ENCODE measurements around the gene SPSB2. TPM values are rescaled to one million over a fixed set of nuclear protein-coding genes. Genes with fewer than 3 reads are reported as not detected.
A peak's percentile ranks its signal among the peaks of the same experiment; 100 is the strongest.

SPSB2 gene
- polyA plus RNA-seq, 4 donors, result 9.7 to 22.5 (median 12.7) TPM

GRCh38 chr12:6853626-6854025, 19.5 kb downstream of the SPSB2 start:
- H3K36me3 ChIP-seq (ENCODE audit: control insufficient read depth in 3 of 3, insufficient read depth in 2 of 3, low read depth in 1 of 3, low read length in 3 of 3), result peaks cover 6 to 55% (median 10%) of the 10 kb centered on the region in 3 donors
- no peak for FAIRE-seq
- WGBS, 3 donors, result 34 to 75% (median 54%) methylated on average over 1 of the region's 1 CpG
- peaks cover 0 to 27% (median 5%) of the 10 kb centered on the region in 3 donors for H3K4me1 ChIP-seq (ENCODE audit: control insufficient read depth in 3 of 3, insufficient read depth in 2 of 3, low read depth in 1 of 3, low read length in 2 of 3)
- H3K27me3 ChIP-seq (ENCODE audit: control insufficient read depth in 3 of 3, insufficient read depth in 3 of 3, low read length in 3 of 3), result no peaks in the 10 kb centered on the region
- peak overlapping the region in 1 of 3 donors; percentile 72 for H3K27ac ChIP-seq (ENCODE audit: low read depth in 1 of 3, low read length in 2 of 3)
- no peaks in the 10 kb centered on the region for H3K9me3 ChIP-seq (ENCODE audit: control insufficient read depth in 2 of 2, insufficient read depth in 1 of 2, low read depth in 1 of 2, low read length in 1 of 2)
- DNase-seq, result no peak
- no peak overlapping the region for H3K4me3 ChIP-seq (ENCODE audit: low read depth in 1 of 3, low read length in 3 of 3)

- H3K9me3 ChIP-seq (ENCODE audit: control insufficient read depth in 2 of 2, insufficient read depth in 1 of 2, low read depth in 1 of 2, low read length in 1 of 2), result no peaks in the 10 kb centered on the region
- peak overlapping the region in 2 of 3 donors; percentile 47 to 72 for H3K27ac ChIP-seq (ENCODE audit: low read depth in 1 of 3, low read length in 2 of 3)
- no peak for FAIRE-seq
- peak overlapping the region; percentile 37 to 72 (median 54) for H3K4me3 ChIP-seq (ENCODE audit: low read depth in 1 of 3, low read length in 3 of 3)
- peak in 1 of 2 donors; percentile 71 for DNase-seq
- peaks cover 0 to 27% (median 5%) of the 10 kb centered on the region in 3 donors for H3K4me1 ChIP-seq (ENCODE audit: control insufficient read depth in 3 of 3, insufficient read depth in 2 of 3, low read depth in 1 of 3, low read length in 2 of 3)
- no peaks in the 10 kb centered on the region for H3K27me3 ChIP-seq (ENCODE audit: control insufficient read depth in 3 of 3, insufficient read depth in 3 of 3, low read length in 3 of 3)
- peaks cover 3 to 55% (median 9%) of the 10 kb centered on the region in 3 donors for H3K36me3 ChIP-seq (ENCODE audit: control insufficient read depth in 3 of 3, insufficient read depth in 2 of 3, low read depth in 1 of 3, low read length in 3 of 3)
- 1 to 2% (median 2%) methylated on average over 17 to 18 of the region's 18 CpGs for WGBS, 3 donors
These were observed 20.3 kb downstream of the SPSB2 start for GRCh38 chr12:6852651-6853354.

GRCh38 chr12:6851921-6852650, 21.0 kb downstream of the SPSB2 start, which contains the start of gene USP5:
Gene USP5 (plus strand): TSS chr12:6852150. CDS start chr12:6852180, 30 bp downstream.
- FAIRE-seq (peak; percentile 30), DNase-seq (peak; percentile 100)
- Histone ChIP-seq H3K4me3 (ENCODE audit: low read depth in 1 of 3, low read length in 3 of 3) (peak within 1 kb of the TSS; percentile 54 to 72 (median 55)), H3K27ac (ENCODE audit: low read depth in 1 of 3, low read length in 2 of 3) (peak within 1 kb of the TSS; percentile 92 to 99 (median 95)), H3K4me1 (ENCODE audit: control insufficient read depth in 3 of 3, insufficient read depth in 2 of 3, low read depth in 1 of 3, low read length in 2 of 3) (peaks cover 0 to 27% (median 5%) of the 10 kb centered on the region in 3 donors), H3K9me3 (ENCODE audit: control insufficient read depth in 2 of 2, insufficient read depth in 1 of 2, low read depth in 1 of 2, low read length in 1 of 2) (no peaks in the 10 kb centered on the region), H3K36me3 (ENCODE audit: control insufficient read depth in 3 of 3, insufficient read depth in 2 of 3, low read depth in 1 of 3, low read length in 3 of 3) (peaks cover 3 to 57% (median 5%) of the 10 kb centered on the region in 3 donors), H3K27me3 (ENCODE audit: control insufficient read depth in 3 of 3, insufficient read depth in 3 of 3, low read length in 3 of 3) (no peaks in the 10 kb centered on the region)
- 0% methylated on average over 65 of the region's 65 CpGs for WGBS, 3 donors

GRCh38 chr12:6851153-6851920, 21.8 kb downstream of the SPSB2 start, which contains the start of gene CDCA3:
Gene CDCA3 (minus strand): TSS chr12:6851286. CDS start chr12:6850952, 334 bp downstream.
- H3K27me3 ChIP-seq (ENCODE audit: control insufficient read depth in 3 of 3, insufficient read depth in 3 of 3, low read length in 3 of 3), result no peaks in the 10 kb centered on the region

GRCh38 chr12:6850796-6851152, 22.3 kb downstream of the SPSB2 start:
- no peaks in the 10 kb centered on the region for H3K27me3 ChIP-seq (ENCODE audit: control insufficient read depth in 3 of 3, insufficient read depth in 3 of 3, low read length in 3 of 3)
- WGBS, 3 donors, result 7 to 25% (median 19%) methylated on average over 16 of the region's 16 CpGs
- H3K27ac ChIP-seq (ENCODE audit: low read depth in 1 of 3, low read length in 2 of 3), result peak overlapping the region; percentile 52 to 99 (median 95)
- H3K4me3 ChIP-seq (ENCODE audit: low read depth in 1 of 3, low read length in 3 of 3), result peak overlapping the region in 2 of 3 donors; percentile 58 to 72
- no peaks in the 10 kb centered on the region for H3K9me3 ChIP-seq (ENCODE audit: control insufficient read depth in 2 of 2, insufficient read depth in 1 of 2, low read depth in 1 of 2, low read length in 1 of 2)
- H3K36me3 ChIP-seq (ENCODE audit: control insufficient read depth in 3 of 3, insufficient read depth in 2 of 3, low read depth in 1 of 3, low read length in 3 of 3), result peaks cover 2 to 57% (median 3%) of the 10 kb centered on the region in 3 donors
- peak; percentile 94 to 98 for DNase-seq
- H3K4me1 ChIP-seq (ENCODE audit: control insufficient read depth in 3 of 3, insufficient read depth in 2 of 3, low read depth in 1 of 3, low read length in 2 of 3), result peaks cover 0 to 27% (median 5%) of the 10 kb centered on the region in 3 donors
- no peak for FAIRE-seq

More at GRCh38 chr12:6851153-6851920, 21.8 kb downstream of the SPSB2 start, which contains the start of gene CDCA3:
- DNase-seq, result peak; percentile 97 to 100
- H3K27ac ChIP-seq (ENCODE audit: low read depth in 1 of 3, low read length in 2 of 3), result peak within 1 kb of the TSS; percentile 92 to 99 (median 95)
- H3K9me3 ChIP-seq (ENCODE audit: control insufficient read depth in 2 of 2, insufficient read depth in 1 of 2, low read depth in 1 of 2, low read length in 1 of 2), result no peaks in the 10 kb centered on the region
- FAIRE-seq, result peak; percentile 51
- peaks cover 0 to 27% (median 5%) of the 10 kb centered on the region in 3 donors for H3K4me1 ChIP-seq (ENCODE audit: control insufficient read depth in 3 of 3, insufficient read depth in 2 of 3, low read depth in 1 of 3, low read length in 2 of 3)
- H3K36me3 ChIP-seq (ENCODE audit: control insufficient read depth in 3 of 3, insufficient read depth in 2 of 3, low read depth in 1 of 3, low read length in 3 of 3), result peaks cover 3 to 57% (median 3%) of the 10 kb centered on the region in 3 donors
- 0 to 1% (median 0%) methylated on average over 37 of the region's 37 CpGs for WGBS, 3 donors
- peak within 1 kb of the TSS; percentile 55 to 72 (median 58) for H3K4me3 ChIP-seq (ENCODE audit: low read depth in 1 of 3, low read length in 3 of 3)

GRCh38 chr12:6849976-6850560, 23.0 kb downstream of the SPSB2 start:
- H3K27ac ChIP-seq (ENCODE audit: low read depth in 1 of 3, low read length in 2 of 3), result peak overlapping the region; percentile 52 to 99 (median 68)

GRCh38 chr12:6849427-6849826, 23.7 kb downstream of the SPSB2 start:
- WGBS, 3 donors, result 80 to 94% (median 82%) methylated on average over 2 of the region's 2 CpGs
- Histone ChIP-seq H3K4me3 (ENCODE audit: low read depth in 1 of 3, low read length in 3 of 3) (no peak overlapping the region), H3K27ac (ENCODE audit: low read depth in 1 of 3, low read length in 2 of 3) (no peak overlapping the region), H3K36me3 (ENCODE audit: control insufficient read depth in 3 of 3, insufficient read depth in 2 of 3, low read depth in 1 of 3, low read length in 3 of 3) (peaks cover 0 to 59% (median 3%) of the 10 kb centered on the region in 3 donors), H3K27me3 (ENCODE audit: control insufficient read depth in 3 of 3, insufficient read depth in 3 of 3, low read length in 3 of 3) (no peaks in the 10 kb centered on the region), H3K4me1 (ENCODE audit: control insufficient read depth in 3 of 3, insufficient read depth in 2 of 3, low read depth in 1 of 3, low read length in 2 of 3) (peaks cover 0 to 27% (median 5%) of the 10 kb centered on the region in 3 donors), H3K9me3 (ENCODE audit: control insufficient read depth in 2 of 2, insufficient read depth in 1 of 2, low read depth in 1 of 2, low read length in 1 of 2) (no peaks in the 10 kb centered on the region)
- FAIRE-seq, result no peak
- DNase-seq, result no peak

More at GRCh38 chr12:6849976-6850560, 23.0 kb downstream of the SPSB2 start:
- Histone ChIP-seq H3K27me3 (ENCODE audit: control insufficient read depth in 3 of 3, insufficient read depth in 3 of 3, low read length in 3 of 3) (no peaks in the 10 kb centered on the region), H3K4me3 (ENCODE audit: low read depth in 1 of 3, low read length in 3 of 3) (peak overlapping the region in 2 of 3 donors; percentile 58 to 72), H3K36me3 (ENCODE audit: control insufficient read depth in 3 of 3, insufficient read depth in 2 of 3, low read depth in 1 of 3, low read length in 3 of 3) (peaks cover 0 to 58% (median 3%) of the 10 kb centered on the region in 3 donors), H3K9me3 (ENCODE audit: control insufficient read depth in 2 of 2, insufficient read depth in 1 of 2, low read depth in 1 of 2, low read length in 1 of 2) (no peaks in the 10 kb centered on the region), H3K4me1 (ENCODE audit: control insufficient read depth in 3 of 3, insufficient read depth in 2 of 3, low read depth in 1 of 3, low read length in 2 of 3) (peaks cover 0 to 27% (median 5%) of the 10 kb centered on the region in 3 donors)
- WGBS, 3 donors, result 82 to 83% (median 82%) methylated on average over 10 of the region's 10 CpGs
- no peak for DNase-seq
- FAIRE-seq, result no peak

Data from small intestine (tissue), 7 donors.